NB4 (cell line): ENCODE results near the gene CORO2A.

Experiments used
- CTCF ChIP-seq: IDR thresholded peaks from one replicate; pipeline ENCODE4 v1.5.1; 2012; ENCODE audit warnings: low read depth, low read length
- MAX ChIP-seq: IDR thresholded peaks from 2 replicates; pipeline ENCODE4 v1.6.1; 2011; ENCODE audit warnings: low read depth, low read length
- MYC ChIP-seq: IDR thresholded peaks from 2 replicates; pipeline ENCODE4 v1.6.1; 2011; ENCODE audit warnings: low read depth, low read length
- POLR2A ChIP-seq: IDR thresholded peaks from 2 replicates; pipeline ENCODE4 v1.6.1; 2011; ENCODE audit warnings: mild to moderate bottlenecking; ENCODE audit not compliant: insufficient read length; ENCODE audit errors: extremely low read depth

GRCh38 chr9:98071737-98072136, 120.7 kb downstream of the CORO2A start:
- TF ChIP-seq CTCF (no peak), MYC (no peak), POLR2A (no peak), MAX (no peak)
